RKO (cell line): ENCODE results near the gene CYGB.
"Not testable (repeated sequence)": the region's sequence is repeated elsewhere in the genome, so short reads cannot be mapped to it uniquely, and the experiment has no call there.

Source experiments
- DNase-seq: peaks from one replicate; pipeline ENCODE4 v3.0.0-alpha.2; 2016; ENCODE audit warnings: low spot score

CYGB gene

DNA sequence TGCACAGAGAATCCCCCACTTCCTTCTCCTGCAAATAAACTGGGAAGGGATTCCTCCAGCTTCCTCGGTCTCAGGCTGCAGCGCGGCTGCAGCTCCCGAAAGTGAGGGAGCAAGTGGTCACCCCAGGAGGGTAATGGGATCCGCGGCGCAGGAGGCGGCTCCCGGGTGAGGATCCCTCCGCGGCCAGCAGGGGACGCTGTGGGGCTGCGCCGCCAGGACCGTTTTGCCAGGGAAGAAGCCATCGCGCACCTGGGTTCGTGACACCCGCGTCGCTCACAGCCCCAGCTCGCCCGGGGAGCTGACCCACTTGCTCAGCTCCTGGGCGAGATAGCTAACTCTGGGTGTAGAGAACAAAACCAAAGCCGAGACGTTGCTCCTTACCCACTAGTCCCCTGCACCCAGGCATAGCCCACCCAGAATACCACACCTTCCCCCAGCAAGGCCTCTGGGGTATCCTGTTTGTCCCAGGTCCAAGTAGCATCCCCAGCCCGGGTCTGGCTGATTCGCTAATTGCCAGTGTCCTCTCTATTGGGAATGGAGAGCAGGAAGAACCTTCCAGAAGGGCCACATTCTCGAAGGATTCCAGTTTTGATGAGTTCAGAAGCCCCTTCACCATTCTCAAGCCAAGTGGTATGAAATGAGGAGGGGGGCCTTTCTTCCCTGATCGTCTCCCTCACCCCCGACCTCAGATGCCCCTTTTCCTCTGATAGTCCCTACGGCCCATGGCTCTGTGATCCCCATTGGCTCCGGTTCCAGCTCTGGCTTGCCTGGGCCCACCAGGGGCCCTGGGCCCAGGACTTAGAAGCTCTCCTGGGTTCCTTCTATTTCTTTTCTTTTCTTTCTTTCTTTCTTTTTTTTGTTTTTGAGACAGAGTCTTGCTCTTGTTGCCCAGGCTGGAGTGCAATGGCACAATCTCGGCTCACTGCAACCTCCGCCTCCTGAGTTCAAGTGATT is 14.1 kb downstream of the CYGB start:
- DNase-seq = peak; percentile 70

DNA sequence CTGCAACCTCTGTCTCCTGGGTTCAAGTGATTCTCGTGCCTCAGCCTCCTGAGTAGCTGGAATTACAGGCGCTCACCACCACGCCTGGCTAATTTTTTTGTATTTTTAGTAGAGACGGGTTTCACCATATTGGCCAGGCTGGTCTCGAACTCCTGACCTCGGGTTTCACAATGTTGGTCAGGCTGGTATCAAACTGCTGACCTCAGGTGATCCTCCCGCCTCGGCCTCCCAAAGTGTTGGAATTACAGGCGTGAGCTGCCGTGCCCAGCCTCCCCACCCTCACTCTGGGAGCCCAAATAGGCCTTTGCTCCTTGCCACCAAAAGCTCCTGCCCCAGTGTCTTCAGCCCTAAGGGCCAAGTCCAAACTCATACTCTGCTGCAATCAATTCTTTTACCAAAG is 15.8 kb downstream of the CYGB start:
- DNase-seq = not testable (repeated sequence)

DNA sequence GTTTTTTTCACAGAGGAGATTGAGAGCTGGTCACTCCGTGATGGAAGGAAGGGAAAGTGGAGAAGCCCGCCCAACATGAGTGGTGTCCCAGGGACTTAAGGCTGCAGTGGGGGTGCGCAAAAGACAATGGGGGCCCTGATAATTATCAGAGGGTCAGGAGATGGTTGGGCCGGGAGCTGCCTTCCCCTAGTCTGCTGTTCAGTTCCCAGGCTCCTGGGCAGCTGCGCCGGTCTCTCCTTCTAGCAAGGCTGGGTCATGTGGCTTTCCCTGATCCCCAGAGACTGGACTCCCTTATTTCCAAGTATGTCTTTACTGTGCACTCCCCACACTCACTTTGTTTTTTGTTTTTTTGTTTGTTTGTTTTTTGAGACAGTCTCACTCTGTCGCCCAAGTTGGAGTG is 16.2 kb downstream of the CYGB start:
- DNase-seq = no peak

DNA sequence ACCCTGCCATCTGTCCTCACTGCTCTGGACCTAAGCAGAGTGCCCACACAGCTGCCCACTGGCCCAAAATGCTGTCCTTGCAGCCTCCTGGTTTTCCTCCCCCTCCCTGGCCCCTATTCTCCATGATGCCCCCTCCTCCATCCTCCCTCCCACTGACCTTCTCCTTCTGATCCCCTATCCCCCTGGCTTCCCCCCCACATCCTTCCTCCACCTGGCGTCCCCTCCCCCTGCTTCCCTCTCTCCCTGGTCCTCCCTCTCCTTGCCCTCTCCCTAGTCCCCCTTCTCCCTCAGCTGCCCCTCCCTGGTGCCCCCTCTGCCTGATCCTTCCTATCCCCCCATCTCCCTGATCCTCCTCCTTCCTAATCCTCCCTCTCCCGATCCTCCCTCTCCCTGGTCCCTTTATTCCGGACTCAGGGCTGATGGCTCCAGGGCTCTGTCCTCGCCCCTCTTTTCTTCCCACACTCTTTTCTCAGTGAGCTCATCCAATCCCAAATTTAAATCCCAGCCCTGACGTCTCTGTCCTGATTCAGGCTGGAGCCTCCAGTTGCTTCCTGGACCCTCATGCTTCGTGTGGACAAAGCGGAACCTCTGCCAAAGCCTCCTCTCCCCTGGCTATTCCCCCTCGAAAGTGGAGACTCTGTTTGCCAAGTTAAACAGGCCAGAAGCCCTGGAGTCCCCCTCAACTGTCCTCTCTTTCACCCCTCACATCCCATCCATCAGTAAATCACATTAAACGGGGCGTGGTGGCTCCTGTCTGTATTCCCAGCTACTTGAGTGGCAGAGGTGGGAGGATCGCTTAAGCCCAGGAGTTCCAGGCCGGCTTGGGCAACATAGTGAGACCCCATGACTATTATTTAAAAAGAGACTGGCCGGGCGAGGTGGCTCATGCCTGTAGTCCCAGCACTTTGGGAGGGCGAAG is 18.2 kb downstream of the CYGB start:
- DNase-seq = no peak

DNA sequence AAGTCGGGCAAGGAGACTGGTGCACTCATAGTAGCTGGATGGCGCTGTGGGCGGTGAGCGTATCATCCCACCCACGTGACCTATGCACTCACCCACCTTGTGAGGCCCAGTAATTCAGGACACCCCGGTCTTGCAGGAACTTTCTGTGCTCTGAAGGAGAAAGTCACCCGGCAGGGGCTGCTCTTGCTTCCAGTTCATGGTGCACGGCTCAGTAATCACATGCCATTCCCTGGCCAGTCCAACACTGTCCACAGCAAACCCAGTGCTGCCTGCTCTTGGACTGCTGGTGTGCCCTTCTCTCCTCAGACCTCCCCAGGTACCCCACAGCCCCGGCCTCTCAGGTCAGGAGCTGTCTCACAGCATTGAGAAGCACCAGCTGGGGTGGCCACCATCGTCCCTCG is 19.9 kb downstream of the CYGB start:
- no peak for DNase-seq

DNA sequence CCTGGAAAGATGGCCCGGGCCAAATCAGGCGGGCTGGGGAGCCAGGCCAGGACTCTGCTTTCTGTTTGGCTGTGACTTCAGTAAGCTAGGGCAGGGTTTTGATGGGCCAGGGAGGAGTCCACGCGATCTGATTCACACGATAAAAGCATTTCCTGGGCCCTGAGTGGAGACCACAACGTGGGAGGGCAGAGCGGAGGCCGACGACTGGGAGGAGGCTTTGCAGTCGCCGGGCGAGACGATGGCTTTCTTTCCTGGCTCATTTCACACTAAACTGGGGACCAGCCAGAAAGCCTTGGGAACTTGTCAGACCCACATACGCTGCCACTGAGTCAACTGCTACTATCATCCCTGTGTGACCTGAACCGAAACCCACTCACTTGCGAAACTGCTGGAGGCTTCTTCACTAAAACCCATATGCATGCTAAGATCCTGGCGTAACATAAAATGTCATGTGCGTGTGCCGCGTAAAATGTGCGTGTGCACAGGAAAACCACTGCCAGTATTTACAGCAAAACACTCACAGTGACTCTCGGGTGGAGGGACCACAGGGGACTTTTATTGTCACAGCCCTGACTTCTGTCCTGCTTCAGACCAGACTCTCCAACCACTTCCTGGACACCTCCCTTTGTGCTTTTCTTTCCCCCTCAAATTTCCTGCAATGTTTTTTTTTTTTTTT is 22.1 kb downstream of the CYGB start:
- DNase-seq = no peak

DNA sequence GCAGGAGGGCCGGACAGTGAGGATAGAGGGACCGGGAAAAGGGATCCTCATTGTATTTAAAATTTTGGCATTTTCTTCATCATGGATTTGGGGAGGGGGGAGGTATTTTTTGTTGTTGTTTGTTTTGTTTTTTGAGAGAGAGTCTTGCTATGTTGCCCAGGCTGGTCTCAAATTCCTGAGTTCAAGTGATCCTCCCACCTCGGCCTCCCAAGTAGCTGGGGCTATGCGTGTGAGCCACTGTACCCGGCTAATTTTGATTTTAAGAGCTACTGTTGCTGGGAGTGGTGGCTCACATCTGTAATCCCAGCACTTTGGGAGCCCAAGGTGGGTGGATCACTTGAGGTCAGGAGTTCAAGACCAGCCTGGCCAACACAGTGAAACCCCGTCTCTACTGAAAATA is 23.2 kb downstream of the CYGB start:
- not testable (repeated sequence) for DNase-seq

DNA sequence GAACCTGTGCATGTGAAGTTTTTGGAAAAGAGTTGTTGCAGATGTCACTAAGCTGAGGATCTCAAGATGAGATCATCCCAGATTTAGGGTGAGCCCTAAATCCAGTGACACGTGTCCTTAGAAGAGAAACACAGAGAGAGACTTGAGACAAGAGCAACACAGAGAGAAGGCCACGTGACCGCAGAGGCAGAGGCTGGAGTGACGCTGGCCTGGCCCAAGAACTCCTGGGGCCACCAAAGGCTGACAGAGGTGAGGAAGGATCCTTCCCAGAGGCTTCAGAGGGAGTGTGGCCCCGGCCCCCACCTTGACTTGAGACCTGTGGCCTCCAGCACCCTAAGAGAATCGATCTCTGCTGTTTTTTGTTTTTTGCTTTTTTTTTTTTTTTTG is 24.2 kb downstream of the CYGB start:
- DNase-seq = no peak

DNA sequence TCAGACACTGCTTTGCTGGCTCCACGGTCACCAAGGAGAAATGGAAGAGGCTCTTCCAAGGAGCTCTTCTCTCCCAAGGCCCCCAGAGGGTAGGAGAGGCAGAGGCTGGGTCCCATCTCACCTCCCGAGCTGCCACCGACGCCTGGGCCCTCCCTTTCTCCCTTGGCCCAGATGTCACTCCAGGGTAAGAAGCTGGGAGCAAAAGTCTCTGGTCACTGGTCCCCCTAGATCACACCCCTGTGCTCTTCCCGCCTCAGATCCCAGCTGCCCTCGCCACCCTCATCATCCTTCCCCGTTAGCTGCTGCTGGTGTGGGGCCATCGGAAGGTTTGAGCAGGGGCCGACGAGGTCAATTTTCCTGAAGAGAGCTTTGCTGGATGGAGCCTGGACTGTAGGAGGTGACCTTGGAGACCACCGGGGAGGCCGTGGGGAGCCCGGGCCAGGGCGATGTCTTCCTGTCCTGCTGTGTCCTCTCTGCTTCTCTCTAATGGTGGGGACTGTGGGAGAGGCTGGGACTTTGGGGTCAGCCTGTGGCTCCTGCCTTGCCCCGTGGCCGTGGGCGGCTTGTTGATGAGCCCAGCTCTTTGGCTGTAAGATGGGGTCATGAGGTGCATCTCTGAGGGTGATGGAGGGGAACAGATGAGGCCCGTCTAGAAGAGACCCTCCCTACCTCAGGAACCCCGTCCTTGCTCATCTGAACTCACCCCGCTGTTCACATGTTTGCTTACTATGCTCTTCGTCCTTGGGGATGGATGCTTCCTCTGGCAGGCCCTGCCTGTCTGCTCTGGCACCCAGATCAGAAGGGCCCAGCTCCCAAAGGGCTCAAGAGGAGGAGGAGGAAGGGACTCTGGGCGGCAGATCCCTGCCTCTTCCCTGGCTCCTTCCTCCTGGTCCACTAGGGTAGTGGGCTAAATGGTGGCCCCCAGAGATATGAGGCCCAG is 24.9 kb downstream of the CYGB start:
- no peak for DNase-seq

DNA sequence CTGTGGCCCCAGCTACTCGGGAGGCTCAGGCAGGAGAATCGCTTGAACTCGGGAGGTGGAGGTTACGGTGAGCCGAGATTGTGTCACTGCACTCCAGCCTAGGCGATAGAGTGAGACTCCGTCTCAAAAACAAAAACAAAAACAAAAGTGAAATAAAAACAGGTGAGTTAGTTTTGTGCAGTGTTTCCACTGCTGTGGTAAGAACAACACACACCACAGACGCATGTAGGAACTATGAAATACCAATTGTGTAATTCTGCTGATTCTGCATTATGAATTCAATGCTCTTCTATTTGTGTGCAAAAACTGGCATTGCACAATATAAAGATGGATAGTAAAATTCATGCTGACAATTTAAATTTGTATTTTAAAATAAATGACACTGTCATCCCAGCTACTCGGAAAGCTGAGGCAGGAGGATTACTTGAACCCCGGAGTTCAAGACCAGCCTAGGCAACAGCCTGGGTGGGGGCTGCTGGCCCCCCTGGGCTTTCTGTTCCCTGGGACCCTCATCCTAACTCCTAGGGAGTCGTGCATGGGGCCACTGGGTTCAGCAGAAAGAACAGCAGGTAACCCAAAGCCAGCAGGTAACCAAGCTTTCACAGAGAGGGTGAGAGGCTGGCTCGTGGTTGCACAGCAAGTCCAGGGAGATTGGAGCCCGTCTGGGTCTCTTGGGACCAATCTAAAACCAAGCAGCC is 25.7 kb downstream of the CYGB start:
- no peak for DNase-seq

DNA sequence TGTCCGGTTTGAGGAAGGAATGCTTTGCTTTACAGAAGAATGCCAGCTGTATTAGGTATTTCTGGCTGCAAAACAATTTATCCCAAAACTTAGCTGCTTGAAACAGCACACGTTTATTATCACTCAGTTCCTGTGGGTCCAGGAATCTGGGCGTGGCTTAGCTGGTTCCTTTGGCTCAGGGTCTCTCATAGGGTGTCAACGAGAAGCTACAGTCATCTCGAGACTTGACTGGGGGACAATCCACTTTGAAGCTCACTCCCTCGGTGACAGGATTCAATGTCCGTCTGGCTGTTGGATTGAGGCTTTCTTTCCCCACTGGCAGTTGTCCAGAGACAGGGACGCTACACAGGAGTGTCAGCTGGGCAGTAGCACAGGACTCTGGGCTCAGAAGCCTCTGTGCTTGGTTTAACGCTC is 26.7 kb downstream of the CYGB start:
- no peak for DNase-seq

DNA sequence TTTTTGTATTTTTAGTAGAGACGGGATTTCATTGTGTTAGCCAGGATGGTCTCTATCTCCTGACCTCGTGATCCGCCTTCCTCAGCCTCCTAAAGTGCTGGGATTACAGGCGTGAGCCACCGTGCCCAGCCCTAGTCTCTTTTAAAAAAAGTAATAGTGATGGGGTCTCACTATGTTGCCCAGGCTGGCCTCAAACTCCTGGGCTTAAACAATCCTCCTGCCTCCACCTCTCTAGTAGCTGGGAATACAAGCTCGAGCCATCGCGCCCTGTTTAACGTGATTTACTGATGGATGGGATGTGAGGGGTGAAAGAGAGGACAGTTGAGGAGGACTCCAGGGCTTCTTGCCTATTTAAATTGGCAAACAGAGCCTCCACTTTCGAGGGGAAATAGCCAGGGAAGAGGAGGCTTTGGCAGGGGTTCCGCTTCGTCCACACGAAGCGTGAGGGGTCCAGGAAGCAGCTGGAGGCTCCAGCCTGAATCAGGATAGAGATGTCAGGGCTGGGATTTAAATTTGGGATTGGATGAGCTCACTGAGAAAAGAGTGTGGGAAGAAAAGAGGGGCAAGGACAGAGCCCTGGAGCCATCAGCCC is 28.9 kb downstream of the CYGB start:
- DNase-seq = not testable (repeated sequence)

DNA sequence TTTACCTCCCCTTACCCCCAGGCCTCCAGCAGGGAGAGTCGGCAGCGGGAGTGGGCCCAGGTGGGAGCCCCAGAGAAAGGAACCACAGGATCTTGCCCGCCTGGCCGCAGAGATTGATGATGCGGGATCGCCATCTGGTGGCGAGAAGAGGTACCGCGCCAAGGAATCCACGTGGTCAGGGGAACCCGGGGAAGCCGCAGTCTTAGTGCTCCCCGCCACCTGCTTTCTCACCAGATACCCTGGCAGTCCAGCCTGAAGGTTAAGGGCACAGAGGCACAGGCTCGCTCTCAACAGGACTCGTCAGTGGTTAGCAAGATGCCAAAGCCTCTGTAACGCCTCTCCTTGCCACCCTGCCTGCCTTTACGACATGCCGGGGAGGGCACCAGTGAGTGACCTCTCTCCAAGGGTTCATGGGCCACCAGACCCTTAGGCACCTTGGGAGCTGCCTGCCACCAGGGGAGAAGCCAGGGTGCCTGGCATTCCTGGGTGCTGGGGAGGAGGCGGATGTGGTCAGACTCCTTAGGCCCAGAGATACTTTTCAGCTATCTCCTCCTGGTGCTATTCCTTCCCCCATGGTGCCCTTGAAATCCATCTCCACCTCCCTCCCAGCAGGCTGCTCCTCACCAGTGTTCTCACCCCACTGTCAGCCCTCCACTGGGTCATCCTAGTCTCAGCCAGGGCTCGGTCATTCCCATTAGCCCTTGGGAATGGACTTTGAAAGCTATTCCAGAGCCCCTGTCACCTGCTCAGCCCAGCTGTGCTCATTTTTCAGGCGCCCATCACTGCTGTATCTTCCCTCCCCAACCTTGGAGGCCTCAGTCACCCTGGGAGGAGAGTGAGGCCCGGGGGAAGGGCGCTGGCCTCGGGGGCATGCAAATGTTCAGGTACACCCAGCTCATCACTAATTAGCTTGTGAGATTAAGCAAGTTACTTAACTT is 30.8 kb downstream of the CYGB start:
- peak; percentile 77 for DNase-seq

DNA sequence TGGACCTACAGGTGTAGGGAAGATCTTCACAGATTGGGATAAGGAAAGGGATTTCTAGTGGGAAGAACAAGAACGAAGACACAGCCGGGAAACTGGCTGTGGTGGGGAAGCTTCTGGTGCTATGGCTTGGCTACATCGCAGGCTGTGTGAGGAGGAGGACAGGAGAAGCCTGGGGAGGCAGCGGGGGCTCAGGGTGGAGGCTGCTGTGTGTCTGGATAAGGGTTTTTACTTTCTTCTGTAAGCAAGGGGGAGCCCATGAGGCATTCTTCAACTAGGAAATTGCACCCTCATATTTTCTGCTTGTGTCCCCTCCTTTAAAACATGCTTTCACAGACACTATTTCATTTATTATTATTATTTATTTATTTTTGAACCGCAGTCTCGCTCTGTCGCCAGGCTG is 33.4 kb downstream of the CYGB start:
- DNase-seq = peak; percentile 50

DNA sequence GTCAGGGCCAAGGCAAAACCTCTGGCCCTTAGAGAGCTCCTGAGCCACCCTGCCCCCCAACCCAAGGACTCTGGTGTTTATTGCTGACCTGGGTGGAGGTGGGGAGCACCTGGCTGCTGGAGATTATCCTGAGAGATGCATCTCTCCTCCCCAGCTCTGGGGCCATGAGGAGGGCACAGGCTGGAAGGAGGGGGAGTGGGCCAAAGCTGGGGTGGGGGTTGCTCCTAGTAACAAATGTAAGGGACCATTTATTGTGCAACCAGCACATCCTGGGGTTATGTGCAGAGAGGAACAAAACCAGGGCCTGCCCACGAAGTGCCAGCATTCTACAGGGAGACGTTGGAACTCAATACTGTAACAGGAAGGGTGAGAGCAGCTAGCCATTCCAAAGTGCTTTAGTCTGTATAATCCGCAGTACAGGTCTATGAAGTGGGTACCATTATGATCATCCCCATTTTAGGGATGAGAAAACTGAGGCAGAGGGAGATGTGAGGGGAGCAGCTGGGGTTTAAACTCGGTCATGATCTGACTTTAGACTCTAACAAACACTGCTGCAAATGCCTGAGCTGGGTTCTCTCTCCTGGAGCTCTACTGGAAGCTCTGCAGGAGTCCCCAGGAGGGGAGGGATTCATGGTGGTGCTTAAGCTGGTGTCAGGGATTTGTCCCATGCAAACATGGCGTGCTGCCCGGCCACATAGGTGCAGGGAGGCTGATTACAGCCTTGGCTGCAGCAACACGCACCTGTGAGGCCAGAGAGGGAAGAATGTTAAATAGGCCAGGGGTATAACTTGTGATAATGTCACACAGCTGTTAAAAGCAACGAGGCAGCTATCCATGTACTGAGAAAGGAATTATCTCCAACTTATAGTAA is 34.9 kb downstream of the CYGB start:
- no peak for DNase-seq

DNA sequence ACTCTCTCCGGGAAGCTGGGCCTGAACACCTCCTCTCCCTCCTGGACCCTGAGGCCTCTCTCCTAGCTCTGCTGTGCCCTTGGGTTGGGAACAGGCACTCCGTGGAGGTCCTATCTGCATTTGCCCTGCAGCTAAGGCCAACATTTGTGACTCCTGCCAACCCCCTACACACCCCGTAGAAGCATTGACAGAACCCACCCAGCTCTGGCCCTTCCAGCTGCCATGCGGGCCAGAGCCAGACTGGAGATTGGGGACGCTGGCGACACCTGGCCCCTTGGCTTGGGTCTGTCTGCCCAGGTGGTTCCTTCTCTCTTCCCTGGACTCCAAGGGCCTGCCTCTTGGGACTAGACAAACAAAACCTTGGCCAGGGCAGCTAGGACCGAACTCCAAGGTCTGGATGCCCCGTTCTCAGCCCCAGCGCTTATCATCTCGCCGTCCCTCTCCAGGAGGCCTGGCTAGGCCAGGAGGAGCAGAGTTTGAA is 35.6 kb downstream of the CYGB start:
- DNase-seq = no peak

DNA sequence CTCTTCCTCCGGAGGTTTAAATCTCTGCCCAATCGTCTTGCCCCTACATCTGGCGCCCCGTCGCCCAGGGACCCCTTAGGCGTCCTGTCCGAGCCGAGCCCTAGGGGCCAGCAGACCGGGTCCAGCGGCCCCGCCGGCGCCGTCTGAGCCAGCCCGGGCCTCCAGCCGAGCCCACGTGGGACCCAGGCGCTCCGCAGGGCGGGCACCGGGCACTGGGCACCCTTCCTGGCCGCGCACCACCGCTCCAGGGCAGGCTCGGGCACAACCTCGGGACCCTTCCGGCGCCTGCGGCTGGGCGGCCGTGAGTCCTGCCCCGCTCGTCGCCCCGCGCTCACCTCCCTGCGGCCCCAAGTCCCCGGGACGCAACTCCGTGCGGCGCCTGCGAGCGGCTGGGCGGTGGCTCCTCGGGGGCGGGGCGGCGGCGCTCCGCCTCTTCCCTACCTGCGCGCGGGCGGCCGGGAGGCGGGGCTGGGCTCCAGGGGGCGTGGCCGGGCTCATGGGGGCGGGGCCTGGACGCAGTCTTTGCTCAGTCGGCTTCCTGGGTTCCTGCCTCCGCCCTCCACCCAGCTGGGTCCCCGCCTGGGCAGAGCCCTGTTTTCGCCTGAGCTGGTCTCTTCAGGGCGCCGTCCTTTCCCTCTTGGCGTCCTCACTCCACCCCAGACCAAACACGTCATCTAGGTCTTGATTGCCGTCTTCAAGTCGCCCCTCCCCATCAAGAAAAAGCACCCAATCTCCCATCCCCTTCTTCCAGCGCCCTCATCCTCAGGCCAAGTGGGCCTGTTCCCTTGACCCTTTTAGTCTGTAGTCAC is 36.3 kb downstream of the CYGB start, which contains the start of gene RHBDF2:
TSS of gene RHBDF2 (minus strand) at position 406 of the 809 bp plus-strand sequence. CDS start 19,899 bp downstream, outside the sequence.
- peak; percentile 78 for DNase-seq
